Neural crest cell (in vitro differentiated cells): Measurements from ENCODE around the gene FAM177B. TPM values are rescaled to one million over a fixed set of nuclear protein-coding genes. Genes with fewer than 3 reads are reported as not detected.

Experiments
- DNase-seq: peaks from one replicate; pipeline ENCODE4 v3.0.0; 2021; ENCODE audit warnings: low read depth, mixed read lengths, low spot score
- H3K27ac Mint-ChIP-seq: one replicate; pipeline ENCODE4 v1.8.0; 2021; ENCODE audit warnings: mild to moderate bottlenecking, mixed read lengths; ENCODE audit not compliant: unreplicated experiment
- H3K27me3 Mint-ChIP-seq: 2 replicates; pipeline ENCODE4 v1.8.0; 2021; ENCODE audit warnings: low read depth, mild to moderate bottlenecking, mixed read lengths
- H3K36me3 Mint-ChIP-seq: 2 replicates; pipeline ENCODE4 v1.8.0; 2021; ENCODE audit warnings: low read depth, mild to moderate bottlenecking, mixed read lengths
- H3K4me1 Mint-ChIP-seq: 2 replicates; pipeline ENCODE4 v1.8.0; 2021; ENCODE audit warnings: mixed read lengths
- H3K4me3 Mint-ChIP-seq: one replicate; pipeline ENCODE4 v1.8.0; 2021; ENCODE audit warnings: mild to moderate bottlenecking, mixed read lengths
- H3K9me3 Mint-ChIP-seq: 2 replicates; pipeline ENCODE4 v1.8.0; 2021; ENCODE audit warnings: mixed read lengths
- total RNA-seq: library from RNA; stranded (reverse); gene quantifications from 2 replicates; pipeline ENCODE4 v1.2.1, GENCODE V29; 2021
- TF ChIP-seq, protein P1 (sequence below): fragments of 200-600 bp; sonication (generic); conservative IDR thresholded peaks from 2 replicates; pipeline ENCODE4 v1.5.0; 2021; ENCODE audit warnings: antibody characterized with exemption, mild to moderate bottlenecking

Gene FAM177B
- total RNA-seq, 1 donor from 2014 or later, result 0.47 TPM

DNA sequence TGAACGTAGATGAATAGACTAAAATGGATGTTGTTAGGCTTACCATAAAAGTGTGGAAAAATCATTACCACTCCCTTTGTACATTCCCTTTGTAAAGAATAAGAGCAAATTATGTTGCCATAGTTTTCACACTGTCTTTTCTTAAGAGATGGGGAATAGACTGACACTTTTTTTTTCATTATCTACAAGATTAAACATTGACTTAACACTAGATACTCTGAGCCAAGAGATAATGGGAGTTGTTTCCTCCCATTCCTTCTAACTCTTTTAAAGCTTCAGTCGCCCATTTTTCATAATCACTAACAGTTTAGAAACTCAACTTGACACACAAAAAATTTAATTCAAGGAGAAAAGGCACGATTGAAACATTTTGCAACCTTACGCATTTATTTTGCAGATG is 34.8 kb upstream of the FAM177B start:
- Mint-ChIP-seq H3K36me3 (peaks cover 38% of the 10 kb centered on the region), H3K4me3 (no peak overlapping the region), H3K4me1 (no peaks in the 10 kb centered on the region), H3K27ac (no peak overlapping the region), H3K27me3 (no peaks in the 10 kb centered on the region), H3K9me3 (peaks cover 14% of the 10 kb centered on the region)
- TF ChIP-seq, protein P1, sequence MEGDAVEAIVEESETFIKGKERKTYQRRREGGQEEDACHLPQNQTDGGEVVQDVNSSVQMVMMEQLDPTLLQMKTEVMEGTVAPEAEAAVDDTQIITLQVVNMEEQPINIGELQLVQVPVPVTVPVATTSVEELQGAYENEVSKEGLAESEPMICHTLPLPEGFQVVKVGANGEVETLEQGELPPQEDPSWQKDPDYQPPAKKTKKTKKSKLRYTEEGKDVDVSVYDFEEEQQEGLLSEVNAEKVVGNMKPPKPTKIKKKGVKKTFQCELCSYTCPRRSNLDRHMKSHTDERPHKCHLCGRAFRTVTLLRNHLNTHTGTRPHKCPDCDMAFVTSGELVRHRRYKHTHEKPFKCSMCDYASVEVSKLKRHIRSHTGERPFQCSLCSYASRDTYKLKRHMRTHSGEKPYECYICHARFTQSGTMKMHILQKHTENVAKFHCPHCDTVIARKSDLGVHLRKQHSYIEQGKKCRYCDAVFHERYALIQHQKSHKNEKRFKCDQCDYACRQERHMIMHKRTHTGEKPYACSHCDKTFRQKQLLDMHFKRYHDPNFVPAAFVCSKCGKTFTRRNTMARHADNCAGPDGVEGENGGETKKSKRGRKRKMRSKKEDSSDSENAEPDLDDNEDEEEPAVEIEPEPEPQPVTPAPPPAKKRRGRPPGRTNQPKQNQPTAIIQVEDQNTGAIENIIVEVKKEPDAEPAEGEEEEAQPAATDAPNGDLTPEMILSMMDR, result no peak
- DNase-seq, result no peak

DNA sequence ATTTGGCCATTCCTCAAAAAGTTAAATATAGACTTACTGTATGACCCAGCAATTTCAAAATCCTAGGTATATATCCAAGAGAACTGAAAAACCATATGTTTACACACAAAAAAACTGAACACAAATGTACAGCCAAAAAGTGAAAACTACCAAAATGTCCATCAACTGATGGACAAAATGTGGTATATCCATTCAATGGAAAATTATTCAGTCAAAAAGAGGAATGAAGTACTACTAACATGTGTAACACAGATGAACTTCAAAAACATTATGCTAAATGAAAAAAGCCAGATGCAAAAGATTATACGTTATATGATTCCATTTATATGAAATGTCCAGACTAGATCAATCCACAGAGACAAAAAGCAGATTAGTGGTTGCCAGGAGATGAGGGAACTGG is 32.7 kb upstream of the FAM177B start:
- TF ChIP-seq, protein P1, result no peak
- Mint-ChIP-seq H3K9me3 (peaks cover 14% of the 10 kb centered on the region), H3K36me3 (peaks cover 41% of the 10 kb centered on the region)

DNA sequence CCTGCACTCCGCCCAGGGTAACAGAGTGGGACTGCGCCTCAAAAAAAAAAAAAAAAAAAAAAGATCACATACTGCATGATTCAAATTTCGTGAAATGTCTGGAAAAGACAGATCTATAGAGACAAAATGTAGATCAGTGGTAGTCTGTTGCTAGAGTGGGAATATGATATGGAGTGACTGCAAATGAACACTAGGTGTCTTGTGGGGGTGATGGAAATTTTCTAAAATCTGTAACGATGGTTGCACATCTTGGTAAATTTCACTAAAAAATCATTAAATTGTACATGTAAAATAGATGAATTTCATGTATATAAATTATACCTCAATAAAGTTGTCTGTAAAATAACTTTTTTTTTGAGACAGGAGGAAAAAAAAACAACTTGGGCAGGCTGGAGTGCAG is 30.2 kb upstream of the FAM177B start:
- Mint-ChIP-seq H3K27me3 (no peaks in the 10 kb centered on the region), H3K4me1 (peaks cover 25% of the 10 kb centered on the region), H3K36me3 (peaks cover 36% of the 10 kb centered on the region), H3K27ac (no peak overlapping the region), H3K4me3 (peak overlapping the region; percentile 45), H3K9me3 (peaks cover 14% of the 10 kb centered on the region)
- TF ChIP-seq, protein P1, result peak; percentile 44
- no peak for DNase-seq

More for the DNA sequence above, 32.7 kb upstream of the FAM177B start:
- no peaks in the 10 kb centered on the region for H3K27me3 Mint-ChIP-seq
- H3K4me1 Mint-ChIP-seq, result peaks cover 4% of the 10 kb centered on the region
- H3K27ac Mint-ChIP-seq, result no peak overlapping the region
- no peak for DNase-seq
- no peak overlapping the region for H3K4me3 Mint-ChIP-seq

DNA sequence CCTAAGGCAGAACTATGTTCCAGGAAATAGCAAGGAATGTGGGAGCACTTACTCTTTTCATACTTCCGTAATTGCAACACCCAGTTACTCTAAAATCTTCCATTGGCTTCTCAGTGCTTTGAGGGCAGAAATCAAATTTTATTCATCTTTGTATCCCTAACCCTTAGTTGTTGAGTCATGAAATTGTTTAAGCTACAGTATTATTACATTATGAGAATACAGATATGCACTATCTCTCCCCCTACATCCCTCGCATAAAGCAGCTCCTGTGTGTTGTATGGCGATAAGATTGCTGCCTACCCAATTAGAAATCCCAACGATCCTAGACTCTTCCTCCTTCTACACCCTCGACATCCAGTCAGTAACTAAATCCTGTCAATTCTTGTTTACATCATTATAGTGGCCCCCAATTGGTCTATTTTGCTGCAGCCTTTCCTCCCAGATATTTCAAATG is 27.3 kb upstream of the FAM177B start:
- no peaks in the 10 kb centered on the region for H3K27me3 Mint-ChIP-seq
- H3K9me3 Mint-ChIP-seq, result peaks cover 8% of the 10 kb centered on the region
- no peak for DNase-seq
- TF ChIP-seq, protein P1, result no peak
- H3K4me3 Mint-ChIP-seq, result peak overlapping the region; percentile 97
- H3K4me1 Mint-ChIP-seq, result peaks cover 32% of the 10 kb centered on the region
- H3K36me3 Mint-ChIP-seq, result peaks cover 24% of the 10 kb centered on the region
- no peak overlapping the region for H3K27ac Mint-ChIP-seq

DNA sequence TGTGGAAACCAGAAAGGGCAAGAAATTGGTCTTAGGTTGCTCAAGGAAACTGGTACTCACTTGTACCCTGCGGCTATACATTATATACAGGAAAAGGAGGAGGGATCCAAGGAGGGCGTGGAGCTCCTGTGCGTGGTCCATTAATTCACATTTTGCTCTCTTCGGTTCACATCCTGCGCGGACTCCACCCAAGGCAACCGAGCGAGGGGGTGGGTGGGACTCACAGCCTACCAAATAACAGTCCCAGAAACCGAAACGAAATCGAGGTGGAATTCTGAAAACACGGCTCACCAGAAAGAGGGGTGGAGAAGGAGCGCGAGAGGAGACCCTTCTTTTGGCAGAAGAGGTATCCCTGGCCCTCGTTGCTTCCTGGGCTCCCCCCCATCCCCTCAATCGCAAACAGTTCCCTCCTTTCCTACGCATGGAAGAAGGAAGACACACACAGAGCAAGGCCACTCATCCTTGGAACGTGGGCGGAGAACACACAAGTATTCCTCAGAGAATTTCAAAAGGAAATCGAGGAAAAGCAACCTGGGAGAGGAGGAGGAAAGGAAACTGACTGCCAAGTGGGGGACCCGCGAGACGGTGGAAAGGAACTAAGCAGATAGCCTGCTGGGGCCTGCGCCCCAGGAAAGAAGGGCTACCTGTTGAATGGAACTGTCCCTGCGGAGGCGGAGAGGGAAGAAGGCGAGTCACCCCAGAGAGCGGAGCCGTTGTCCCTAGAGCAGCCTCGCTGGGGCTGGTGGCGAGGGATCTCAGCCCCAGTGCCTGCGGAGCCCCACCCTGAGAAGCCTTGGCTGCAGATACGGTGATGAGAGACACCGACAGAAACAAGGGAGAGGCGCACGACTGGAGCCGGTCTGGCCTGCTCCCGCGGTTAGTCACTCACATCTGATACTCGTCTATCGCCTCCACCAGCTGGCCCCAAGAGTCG is 25.4 kb upstream of the FAM177B start:
- Mint-ChIP-seq H3K9me3 (peaks cover 2% of the 10 kb centered on the region), H3K36me3 (peaks cover 11% of the 10 kb centered on the region), H3K4me3 (peak overlapping the region; percentile 97), H3K27me3 (no peaks in the 10 kb centered on the region), H3K27ac (peak overlapping the region; percentile 81), H3K4me1 (peaks cover 32% of the 10 kb centered on the region)
- TF ChIP-seq, protein P1, result no peak
- DNase-seq, result peak; percentile 29
